GM18511 (cell line): Measurements from ENCODE around the gene AHSA1.
"Not testable (repeated sequence)": the region's sequence is repeated elsewhere in the genome, so short reads cannot be mapped to it uniquely, and the experiment has no call there.

ENCODE experiments used
- ATAC-seq: cut with Tn5 transposase; IDR thresholded peaks from one replicate; pipeline ENCODE4 v1.9.1; 2021; ENCODE audit warnings: mild to moderate bottlenecking, moderate library complexity; ENCODE audit not compliant: unreplicated experiment

Gene AHSA1

GRCh38 chr14:77457522-77458248 is at the start of gene AHSA1, which contains the start of gene VIPAS39:
TSS of gene AHSA1 (plus strand) at chr14:77458093. CDS start at chr14:77458190, 97 bp downstream.
TSS of gene VIPAS39 (minus strand) at chr14:77457601. CDS start at chr14:77454102, 3,499 bp downstream.
- peak; percentile 94 for ATAC-seq

DNA sequence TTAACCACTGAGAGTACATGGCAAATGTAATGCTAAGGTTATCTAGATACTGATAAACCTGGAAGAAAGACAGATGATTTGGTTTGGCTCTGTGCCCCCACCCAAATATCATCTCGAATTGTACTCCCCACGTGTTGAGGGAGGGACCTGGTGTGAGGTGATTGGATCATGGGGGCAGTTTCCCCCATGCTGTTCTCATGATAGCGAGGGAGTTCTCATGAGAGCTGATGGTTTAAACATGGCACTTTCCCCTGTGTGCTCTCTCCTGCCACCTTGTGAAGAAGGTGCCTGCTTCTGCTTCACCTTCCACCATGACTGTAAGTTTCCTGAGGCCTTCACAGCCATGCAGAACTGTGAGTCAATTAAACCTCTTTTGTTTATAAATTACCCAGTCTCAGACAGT is 48.8 kb upstream of the AHSA1 start:
- ATAC-seq: no peak

DNA sequence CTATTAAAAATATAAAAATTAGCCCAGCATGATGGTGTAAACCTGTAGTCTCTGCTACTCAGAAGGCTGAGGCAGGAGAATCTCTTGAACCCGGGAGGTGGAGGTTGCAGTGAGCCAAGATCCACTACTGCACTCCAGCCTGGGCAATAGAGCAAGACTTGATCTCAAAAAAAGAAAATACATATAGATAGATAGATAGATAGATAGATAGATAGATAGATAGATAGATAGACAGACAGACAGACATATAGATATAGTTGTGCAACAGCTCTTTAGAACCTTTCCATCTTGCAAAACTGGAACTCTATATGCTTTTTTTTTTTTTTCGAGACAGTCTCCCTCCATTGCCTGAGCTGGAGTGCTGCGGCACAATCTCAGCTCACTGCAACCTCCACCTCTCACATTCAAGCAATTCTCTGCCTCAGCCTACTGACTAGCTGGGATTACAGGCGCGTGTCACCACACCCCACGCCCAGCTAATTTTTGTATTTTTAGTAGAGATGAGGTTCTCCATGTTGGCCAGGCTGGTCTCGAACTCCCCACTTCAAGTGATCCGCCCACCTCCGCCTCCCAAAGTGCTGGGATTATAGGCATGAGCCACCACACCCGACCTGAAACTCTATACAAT is 42.4 kb upstream of the AHSA1 start:
- ATAC-seq: not testable (repeated sequence)

DNA sequence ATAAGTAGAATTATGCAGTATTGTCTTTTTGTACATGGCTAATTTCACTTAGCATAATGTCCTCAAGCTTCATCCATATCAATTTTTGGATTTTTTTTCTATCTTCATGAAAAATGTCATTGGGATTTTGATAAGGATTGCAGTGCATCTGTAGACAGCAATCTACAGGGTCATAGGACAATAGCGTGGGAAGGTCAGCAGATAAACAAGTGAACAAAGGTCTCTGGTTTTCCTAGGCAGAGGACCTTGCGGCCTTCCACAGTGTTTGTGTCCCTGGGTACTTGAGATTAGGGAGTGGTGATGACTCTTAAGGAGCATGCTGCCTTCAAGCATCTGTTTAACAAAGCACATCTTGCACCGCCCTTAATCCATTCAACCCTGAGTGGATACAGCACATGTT is 41.8 kb upstream of the AHSA1 start:
- ATAC-seq: not testable (repeated sequence)

DNA sequence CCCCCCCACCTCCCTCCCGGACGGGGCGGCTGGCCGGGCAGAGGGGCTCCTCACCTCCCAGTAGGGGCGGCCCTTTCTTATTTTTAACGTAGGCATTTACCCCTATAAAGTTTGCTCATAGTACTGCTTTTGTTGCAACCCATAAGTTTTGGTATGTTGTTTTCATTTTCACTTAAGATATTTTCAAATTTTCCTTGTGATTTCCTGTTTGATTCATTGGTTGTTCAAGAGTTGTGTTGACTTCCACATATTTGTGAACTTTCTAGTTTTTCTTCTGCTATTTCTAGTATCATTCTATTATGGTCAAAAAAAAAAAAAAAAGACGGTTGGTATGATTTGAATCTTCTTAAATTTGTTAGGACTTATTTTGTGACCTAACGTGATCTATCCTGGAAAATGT is 41.1 kb upstream of the AHSA1 start:
- ATAC-seq: no peak

- ATAC-seq: no peak
These were observed 36.7 kb upstream of the AHSA1 start for GRCh38 chr14:77421201-77421600.

GRCh38 chr14:77423423-77423822 is 34.5 kb upstream of the AHSA1 start, which contains the start of gene NOXRED1:
TSS of gene NOXRED1 (minus strand) at chr14:77423523. CDS start at chr14:77422889, 634 bp downstream.
- no peak for ATAC-seq

DNA sequence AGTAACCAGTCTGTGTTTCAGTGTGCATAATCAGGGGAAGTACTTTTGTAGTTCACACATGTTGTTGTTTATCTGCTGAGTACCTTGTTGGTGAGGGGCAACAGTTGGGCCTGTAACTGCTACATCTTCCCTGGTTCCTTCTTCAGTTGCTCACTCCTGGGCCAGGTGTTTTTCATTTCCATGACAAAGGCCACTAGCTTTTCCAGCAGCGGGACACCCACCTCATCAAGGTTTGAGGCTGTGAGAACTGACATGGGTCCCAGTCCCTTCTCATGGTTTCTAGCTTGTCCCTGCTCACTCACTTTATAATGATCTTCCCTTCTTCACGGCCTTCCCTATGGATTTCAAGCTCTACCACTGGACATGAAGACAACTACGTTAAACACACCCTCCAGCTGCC is 33.0 kb upstream of the AHSA1 start:
- ATAC-seq: no peak

GRCh38 chr14:77426396-77426795 is 31.5 kb upstream of the AHSA1 start:
- no peak for ATAC-seq

- no peak for ATAC-seq
These were observed 21.9 kb upstream of the AHSA1 start for GRCh38 chr14:77436042-77436441.

DNA sequence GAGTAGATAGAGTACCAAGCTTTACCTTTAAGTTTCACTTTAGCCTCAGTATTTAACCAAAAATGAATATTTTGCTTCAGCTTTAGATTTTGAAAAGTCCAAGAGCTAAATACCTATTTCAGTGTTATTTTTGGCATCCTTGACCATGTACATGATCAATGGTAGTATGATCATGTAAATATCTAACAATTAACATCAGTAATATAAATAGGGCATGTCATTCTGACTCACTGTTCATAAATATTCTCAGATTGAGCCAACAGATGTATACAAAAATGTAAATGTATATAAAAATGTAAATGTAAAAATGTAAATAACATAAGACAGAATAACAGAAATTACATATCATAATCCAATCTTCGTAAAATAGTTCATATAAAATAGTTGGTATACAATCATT is 19.3 kb upstream of the AHSA1 start:
- no peak for ATAC-seq

DNA sequence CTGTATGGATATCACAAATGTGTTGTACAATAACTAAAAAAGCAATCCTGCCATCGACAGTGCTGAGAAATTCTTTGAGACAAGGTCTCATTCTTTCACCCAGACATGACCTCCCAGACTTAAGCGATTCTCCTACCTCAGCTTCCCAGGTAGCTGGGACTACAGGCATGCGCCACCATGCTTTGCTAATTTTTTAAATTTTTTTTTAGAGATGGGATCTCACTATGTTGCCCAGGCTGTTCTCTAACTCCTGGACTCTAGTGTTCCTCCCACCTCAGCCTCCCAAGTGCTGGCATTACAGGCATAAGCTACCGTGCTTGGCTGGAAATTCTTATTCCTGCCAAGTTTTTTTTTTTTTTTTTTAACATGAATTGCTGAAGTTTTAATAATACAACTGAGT is 18.0 kb upstream of the AHSA1 start:
- ATAC-seq: no peak

DNA sequence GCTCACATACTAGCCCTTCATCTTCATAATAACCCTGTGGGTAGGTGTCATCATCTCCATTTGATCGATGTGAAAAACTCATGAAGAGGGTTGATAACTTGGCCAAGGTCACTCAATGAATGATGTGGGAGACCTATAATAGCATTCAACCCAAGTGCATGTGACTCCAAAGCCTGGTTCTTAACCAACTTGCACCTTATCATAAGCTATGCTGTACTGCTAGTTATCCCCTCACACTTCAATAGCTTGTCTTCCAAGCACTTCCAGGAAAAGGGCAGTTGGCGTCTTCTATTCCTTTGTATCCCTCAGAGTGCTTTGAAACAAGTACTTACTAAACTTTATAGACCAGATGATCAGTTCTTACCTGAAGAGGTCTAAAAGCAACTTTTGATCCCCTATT is 15.7 kb upstream of the AHSA1 start:
- no peak for ATAC-seq

GRCh38 chr14:77455966-77456640 is 1.8 kb upstream of the AHSA1 start:
- no peak for ATAC-seq

DNA sequence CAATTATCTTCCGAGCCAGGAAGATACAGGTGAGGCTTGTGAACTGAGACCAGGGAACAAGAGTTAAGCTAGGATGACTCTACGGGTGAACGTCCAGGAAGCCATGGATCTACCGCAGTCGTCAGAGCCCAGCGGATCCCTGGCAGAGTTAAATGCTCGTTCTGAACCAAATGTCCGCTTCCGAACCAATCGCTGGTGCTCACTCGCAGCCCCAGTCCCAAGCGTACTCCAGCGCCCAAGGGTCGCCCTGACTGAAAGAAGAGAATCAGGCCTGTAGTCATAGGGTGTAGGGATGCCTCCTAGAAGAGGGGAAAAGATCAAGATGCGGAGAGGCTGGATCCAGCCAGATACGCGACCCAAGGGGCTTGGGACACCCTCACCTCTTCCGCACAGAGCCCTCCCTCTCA is 775 bp upstream of the AHSA1 start:
- no peak for ATAC-seq

DNA sequence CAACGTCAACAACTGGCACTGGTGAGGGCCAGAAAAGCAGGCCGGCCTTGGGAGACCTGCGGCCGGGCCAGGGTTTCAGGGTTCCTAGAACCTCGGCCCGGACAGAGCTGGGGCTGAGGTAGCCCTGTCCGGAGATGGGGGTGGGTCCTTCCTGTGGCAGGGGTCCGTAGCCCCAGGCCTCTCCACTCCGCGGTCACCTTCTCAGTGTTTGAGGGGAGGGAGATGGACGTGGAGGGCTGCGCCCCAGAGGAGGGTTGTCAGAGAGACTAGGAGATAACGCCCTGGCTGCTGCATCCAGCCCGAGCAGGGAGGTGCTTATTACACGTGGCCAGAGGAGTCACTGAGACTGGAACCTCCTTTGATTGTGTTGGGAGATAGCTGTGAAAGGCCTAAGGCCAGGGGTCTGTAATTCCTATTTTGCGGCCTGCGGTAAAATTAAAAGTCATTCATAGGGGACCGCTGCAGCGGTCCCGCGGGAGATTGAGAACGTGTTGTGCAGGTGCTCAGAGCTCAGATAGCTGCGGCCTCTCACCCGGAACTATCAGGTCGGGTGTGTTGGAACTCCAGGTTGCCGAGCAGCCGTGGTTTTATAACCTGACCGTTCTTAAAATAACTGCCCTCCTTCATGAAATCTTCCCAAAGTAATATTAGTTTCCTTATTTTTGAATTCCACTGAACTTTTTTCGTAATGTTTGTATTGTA is 507 bp downstream of the AHSA1 start:
- peak; percentile 20 for ATAC-seq

DNA sequence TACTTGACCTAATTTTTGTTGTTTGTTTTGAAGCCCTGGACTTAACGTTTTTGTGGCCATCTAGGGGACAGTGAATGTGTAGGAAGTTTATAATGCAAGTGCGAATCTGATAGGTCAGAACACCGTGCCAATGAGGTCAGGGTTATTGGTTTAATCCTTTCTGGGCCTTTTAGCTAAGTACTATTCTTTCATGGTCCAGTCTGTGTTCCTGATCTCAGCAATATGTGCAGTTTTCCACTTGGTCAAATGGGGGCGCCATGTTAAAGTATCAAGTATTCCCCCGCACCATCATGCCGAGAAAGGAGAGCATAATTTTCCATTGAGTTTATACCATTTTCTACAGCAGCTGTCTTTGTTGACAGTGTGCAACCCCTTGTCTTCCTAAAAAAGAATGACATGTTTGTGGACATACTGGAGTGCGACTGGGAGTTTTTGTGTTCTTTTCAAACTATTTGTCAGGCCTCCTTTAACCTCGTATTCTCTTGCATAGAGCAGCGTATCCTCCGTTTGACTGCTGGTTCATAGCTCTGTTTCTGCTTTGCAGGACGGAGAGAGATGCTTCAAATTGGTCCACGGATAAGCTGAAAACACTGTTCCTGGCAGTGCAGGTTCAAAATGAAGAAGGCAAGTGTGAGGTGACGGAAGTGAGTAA is 1.3 kb downstream of the AHSA1 start:
- ATAC-seq: no peak

DNA sequence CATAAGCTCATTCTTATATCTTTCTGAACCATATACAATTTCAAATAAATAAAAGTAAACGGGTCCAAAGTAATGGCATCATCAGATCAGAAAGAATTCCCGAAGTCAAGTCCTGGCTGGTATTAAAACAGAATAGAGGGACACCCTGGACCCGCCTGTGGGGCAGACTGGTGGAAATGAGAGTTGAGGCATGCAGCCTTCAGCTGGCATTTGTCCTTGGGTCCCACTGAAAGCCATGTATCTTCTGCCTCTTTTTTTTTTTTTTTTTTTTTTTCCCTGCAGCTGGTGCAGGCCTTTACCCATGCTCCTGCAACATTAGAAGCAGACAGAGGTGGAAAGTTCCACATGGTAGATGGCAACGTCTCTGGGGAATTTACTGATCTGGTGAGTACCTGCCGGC is 9.9 kb downstream of the AHSA1 start:
- ATAC-seq: no peak

GRCh38 chr14:77469067-77469505 is 11.2 kb downstream of the AHSA1 start:
- no peak for ATAC-seq

- ATAC-seq: no peak
These were observed 11.6 kb downstream of the AHSA1 start for GRCh38 chr14:77469539-77469938.
